ENCODE data around the gene PACSIN1.

GRCh38 chr6:34531580-34532201 is 65.8 kb downstream of the PACSIN1 start:
- TF ChIP-seq POLR2A (IDR thresholded peaks at IDR 0.05) (no peak), CTCF (IDR thresholded peaks at IDR 0.05) (no peak)
